ENCODE results near the gene F12. TPM values are rescaled to one million over a fixed set of nuclear protein-coding genes. Genes with fewer than 3 reads are reported as not detected.

The F12 gene
- total and polyA plus RNA-seq, 2 of the 8 experiments (the other 6 are each of a cell fraction or from before 2014, with no cell fraction given): 6.5 to 7.8 TPM

- no peak overlapping the region for H2AFZ ChIP-seq (ENCODE audit: low read length)
- no peak overlapping the region for H2BK120ac ChIP-seq (replicated peaks; ENCODE audit: low read depth, low read length)
- no peak overlapping the region for H4K8ac ChIP-seq (ENCODE audit: extremely low read depth, insufficient read depth, low read length)
- H3K9ac ChIP-seq (replicated peaks in 1 of 4; ENCODE audit: extremely low read depth in 1 of 4, low read depth in 3 of 4, low read length in 3 of 4): no peak overlapping the region
- H3K4me1 ChIP-seq (replicated peaks in 1 of 4; ENCODE audit: control insufficient read depth in 3 of 4, insufficient read depth in 4 of 4, low read length in 3 of 4): peaks cover 0 to 11% (median 8%) of the 10 kb centered on the region in 4 experiments; a peak in 5 of 7 replicates
- H2BK20ac ChIP-seq (ENCODE audit: low read length): no peak overlapping the region
- peaks cover 0 to 23% of the 10 kb centered on the region in 2 experiments; a peak in 2 of 4 replicates for H3K79me2 ChIP-seq (ENCODE audit: control insufficient read depth in 1 of 2, insufficient read depth in 2 of 2, low read length in 2 of 2)
- ChIA-PET POLR2A (ENCODE audit: partially characterized antibody) (interaction anchor here (0.6 to 24.2 kb wide), 3 partner anchors 13 to 52 kb away, joined by 3 to 460 read pairs (median 10); partner anchors contain the start of gene PRR7), CTCF (ENCODE audit: partially characterized antibody) (interaction anchor here (0.9 to 5.9 kb wide), 12 partner anchors 9 to 62 kb away, joined by 3 to 34 read pairs (median 4); partner anchors contain the start of gene F12)
- H2AK5ac ChIP-seq (ENCODE audit: low read depth, low read length): no peak overlapping the region
- peaks cover under 1% of the 10 kb centered on the region; the same call in 1 of the 2 replicates for H3K23me2 ChIP-seq (ENCODE audit: low read depth, low read length)
- no peak overlapping the region for H4K91ac ChIP-seq (replicated peaks; ENCODE audit: insufficient read length, low read length)
- no peak overlapping the region for H3K27ac ChIP-seq (ENCODE audit: low read depth, low read length)
- no peak overlapping the region for H3K4me2 ChIP-seq (ENCODE audit: insufficient read depth in 1 of 2, low read depth in 2 of 2, low read length in 2 of 2)
- H3K18ac ChIP-seq (ENCODE audit: extremely low read depth, low read length): no peak overlapping the region
- no peak overlapping the region for H3K23ac ChIP-seq (ENCODE audit: insufficient read length)
- FAIRE-seq (no peak), DNase-seq (ENCODE audit: low read depth in 1 of 2, low spot score in 2 of 2) (no peak)
- no peak overlapping the region for H3K56ac ChIP-seq (replicated peaks; ENCODE audit: insufficient read length, low read depth, low read length)
- H3K9me3 ChIP-seq (ENCODE audit: insufficient read depth in 2 of 2, low read depth in 1 of 2, low read length in 1 of 2): no peaks in the 10 kb centered on the region
- H2BK5ac ChIP-seq (ENCODE audit: low read depth, low read length): no peak overlapping the region
- H4K20me1 ChIP-seq (replicated peaks in 1 of 2; ENCODE audit: control insufficient read depth in 1 of 2, insufficient read depth in 2 of 2, low read length in 2 of 2): peaks cover 15 to 26% of the 10 kb centered on the region in 2 experiments
- H4K5ac ChIP-seq (ENCODE audit: insufficient read length, low read depth, low read length): no peak overlapping the region
- H3K36me3 ChIP-seq (ENCODE audit: control insufficient read depth in 2 of 4, insufficient read depth in 4 of 4, low read length in 3 of 4): peaks cover 7 to 43% (median 28%) of the 10 kb centered on the region in 4 experiments; a peak in 6 of 8 replicates
- 93% methylated on average over 17 of the region's 18 CpGs; no CpG with 5 or more reads in 1 of the 2 experiments for WGBS, 2 experiments (ENCODE audit: extremely low coverage in 1 of 2, insufficient coverage in 1 of 2, insufficient read length in 1 of 2, insufficient replicate concordance in 2 of 2, low coverage in 1 of 2, low lambda C conversion rate in 2 of 2, missing lambda C conversion rate in 1 of 2)
- no peak overlapping the region for H2BK15ac ChIP-seq (ENCODE audit: low read length)
- H3K27me3 ChIP-seq (replicated peaks in 1 of 4; ENCODE audit: control insufficient read depth in 3 of 4, extremely low read depth in 1 of 4, insufficient read depth in 3 of 4, low read length in 3 of 4): no peaks in the 10 kb centered on the region
- H3K4ac ChIP-seq (replicated peaks; ENCODE audit: insufficient read length, low read depth, low read length): no peak overlapping the region
- no peak overlapping the region for H3K4me3 ChIP-seq (ENCODE audit: extremely low read depth in 1 of 4, insufficient read depth in 2 of 4, low read depth in 3 of 4, low read length in 4 of 4)
- no peak overlapping the region for H3K14ac ChIP-seq (ENCODE audit: insufficient read length)
- no peak overlapping the region for H2BK12ac ChIP-seq (ENCODE audit: low read depth, low read length)
- peaks cover 16% of the 10 kb centered on the region for H3K79me1 ChIP-seq (ENCODE audit: low read depth, low read length)
- TF ChIP-seq HDAC6 (IDR thresholded peaks at IDR 0.05; ENCODE audit: low read depth, low read length) (no peak), POLR2AphosphoS5 (IDR thresholded peaks at IDR 0.05; ENCODE audit: low read depth, low read length) (no peak; the same call in 1 of the 2 replicates), SAP30 (IDR thresholded peaks at IDR 0.05; ENCODE audit: insufficient read depth, insufficient replicate concordance, low read length) (no peak), JUND (IDR thresholded peaks at IDR 0.05; ENCODE audit: low read length) (no peak), PHF8 (conservative IDR thresholded peaks at IDR 0.05; ENCODE audit: low read depth, low read length) (no peak), CBX8 (IDR thresholded peaks at IDR 0.05; ENCODE audit: borderline replicate concordance, low read depth, low read length) (no peak)
These were observed 22.9 kb upstream of the F12 start for GRCh38 chr5:177432143-177432838.
